NCI-H1930 (cell line): Measurements from ENCODE around the gene TTBK1.

Experiments
- DNase-seq, 2 experiments: peaks; one replicate each; lab custom pipeline; 2025; lab: John Stamatoyannopoulos, UW

Gene TTBK1

DNA sequence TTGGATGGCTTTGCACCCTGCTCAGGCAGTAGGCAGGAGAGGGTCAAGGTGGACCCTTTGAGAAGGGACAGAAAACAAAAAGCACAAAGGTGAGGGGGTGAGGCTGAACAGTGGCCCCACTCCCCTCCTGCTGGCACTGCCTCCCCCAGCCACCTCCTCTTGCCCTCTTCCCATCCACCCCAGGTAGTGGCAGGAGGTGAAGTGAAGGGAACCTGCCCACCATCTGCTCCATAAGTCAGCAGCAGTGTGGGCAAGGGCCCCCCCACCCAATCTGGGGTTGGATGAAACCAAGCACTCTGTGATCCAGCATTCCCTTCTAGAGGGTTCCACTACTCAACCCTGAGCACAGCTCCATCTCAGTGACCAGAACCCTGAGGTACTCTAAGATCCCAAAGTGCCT lies 28.7 kb downstream of the TTBK1 start:
- DNase-seq, result no peak

DNA sequence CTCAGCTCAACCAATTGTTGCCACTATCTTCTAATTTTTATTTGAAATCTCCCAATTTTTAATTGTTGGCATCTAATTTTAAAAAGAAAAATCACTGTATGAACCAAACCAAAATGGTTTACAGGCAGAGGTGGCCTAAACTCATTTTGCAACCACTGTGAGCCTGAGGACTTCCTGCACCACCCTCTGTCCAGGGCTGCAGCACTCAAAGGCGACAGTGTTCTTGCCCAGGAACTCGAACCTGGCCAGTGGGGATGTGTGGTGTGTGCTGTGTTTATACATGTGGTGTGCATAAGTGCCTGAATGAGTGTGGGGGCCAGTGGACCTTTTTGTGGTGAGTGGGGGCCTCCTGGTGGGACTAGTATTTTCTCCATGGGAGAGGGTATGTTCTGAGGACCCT lies 30.4 kb downstream of the TTBK1 start:
- DNase-seq, result no peak

DNA sequence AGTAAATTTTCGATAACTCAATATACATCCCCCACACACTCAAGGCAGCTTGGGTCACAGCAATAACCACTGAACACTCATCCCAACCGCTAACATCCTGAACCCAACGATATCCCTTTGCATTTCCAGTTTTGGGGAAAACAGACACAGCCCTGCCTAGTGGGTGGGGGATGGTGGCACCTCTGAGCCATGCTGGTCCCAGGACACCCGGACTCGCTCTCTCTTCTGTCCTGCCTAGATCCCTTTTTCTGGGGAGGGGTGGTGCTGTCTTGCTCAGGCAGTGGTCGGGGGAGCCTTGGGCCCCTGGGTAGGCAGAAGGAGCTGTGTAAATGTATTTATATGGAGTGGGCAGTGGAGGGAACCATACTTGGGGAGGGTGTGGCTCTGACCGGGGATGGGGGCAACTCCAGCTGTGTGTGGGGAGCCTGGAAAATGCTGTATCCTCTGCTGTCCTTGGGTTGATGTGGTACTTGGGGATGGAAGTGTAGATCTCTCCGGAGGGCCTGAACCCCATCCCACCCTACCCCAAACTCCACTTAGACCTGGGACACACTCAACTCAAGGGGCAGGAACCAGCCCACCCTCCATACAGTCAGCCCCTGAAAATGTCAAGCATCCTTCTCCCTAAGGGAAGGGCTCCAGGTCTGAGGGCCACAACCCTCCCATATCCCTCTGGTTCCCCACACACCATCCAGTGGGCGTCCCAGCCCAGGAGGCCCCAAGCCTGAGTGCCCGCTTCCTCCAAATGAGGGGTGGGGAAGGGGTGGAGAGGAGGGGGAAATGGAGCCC lies 31.0 kb downstream of the TTBK1 start:
- DNase-seq, result no peak

DNA sequence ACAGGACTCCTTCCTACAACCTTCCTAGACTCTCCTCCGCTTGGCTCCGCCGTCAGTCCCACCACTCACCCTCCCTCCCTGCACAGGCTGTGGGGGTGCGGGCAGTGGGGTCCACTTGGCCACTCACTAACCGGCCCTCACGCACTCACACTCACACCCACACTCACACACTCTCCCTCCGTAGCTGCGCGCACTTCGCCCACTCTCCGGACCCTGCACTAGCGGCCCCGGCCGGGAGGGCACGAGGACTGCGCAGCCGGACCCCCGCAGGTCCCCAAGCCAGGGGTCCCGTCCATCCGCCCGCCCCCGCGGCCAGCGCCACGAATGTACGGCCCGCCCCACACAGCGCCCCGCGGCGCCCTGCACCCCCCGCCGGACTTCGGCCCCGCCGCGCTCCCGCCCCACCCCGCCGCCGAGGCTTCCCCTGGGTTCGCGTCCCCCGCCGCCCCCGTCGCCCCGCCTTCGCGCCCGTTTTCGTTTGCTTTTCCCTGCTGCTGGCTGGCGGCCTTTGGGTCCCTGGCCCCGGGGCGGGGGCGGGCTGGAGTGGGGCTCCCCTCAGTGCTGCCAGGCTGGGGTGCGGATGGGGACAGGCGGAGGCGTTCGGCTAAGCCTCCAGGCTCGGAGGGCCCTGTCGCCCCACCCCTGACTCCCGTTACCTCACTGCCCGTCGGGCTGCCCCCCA lies 31.8 kb downstream of the TTBK1 start:
- no peak for DNase-seq

DNA sequence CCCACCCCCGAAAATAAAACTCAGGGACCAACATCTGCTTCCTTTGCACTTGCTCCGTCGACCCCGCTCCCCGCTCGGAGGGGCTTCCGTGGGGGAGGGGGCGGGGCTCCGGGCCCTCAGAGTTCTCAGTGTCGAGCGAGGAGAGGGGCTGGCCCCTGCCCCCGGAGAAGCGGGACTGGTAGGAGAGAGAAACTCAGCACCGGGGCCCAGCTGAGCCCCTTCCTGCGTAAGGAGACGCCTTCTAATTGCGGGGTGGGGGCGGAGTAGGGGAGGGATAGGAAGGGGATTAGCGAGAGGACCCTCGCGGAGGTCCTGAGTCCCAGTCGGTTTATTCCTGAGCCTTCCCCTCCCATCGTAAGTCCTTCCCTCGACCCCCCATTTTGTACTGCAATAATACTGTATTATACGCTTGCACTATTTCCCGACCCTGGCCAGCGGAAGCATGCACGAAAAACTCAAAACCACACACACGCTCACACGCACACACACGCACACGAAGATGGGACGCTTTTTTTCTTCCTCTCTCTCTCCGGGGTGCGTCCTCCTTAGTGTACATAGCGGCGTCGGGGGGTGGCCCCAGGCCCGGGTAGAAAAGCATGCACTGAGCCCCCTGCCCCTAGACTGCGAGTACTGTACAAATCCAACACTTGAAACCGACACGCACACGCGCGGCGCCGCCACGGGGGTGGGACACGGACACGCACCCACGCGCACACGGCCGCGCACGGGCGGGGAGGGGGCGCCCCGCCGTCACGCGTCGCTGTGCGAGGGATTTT lies 32.7 kb downstream of the TTBK1 start:
- no peak for DNase-seq

GRCh38 chr6:43276577-43277305 lies 33.5 kb downstream of the TTBK1 start:
- DNase-seq, result no peak

DNA sequence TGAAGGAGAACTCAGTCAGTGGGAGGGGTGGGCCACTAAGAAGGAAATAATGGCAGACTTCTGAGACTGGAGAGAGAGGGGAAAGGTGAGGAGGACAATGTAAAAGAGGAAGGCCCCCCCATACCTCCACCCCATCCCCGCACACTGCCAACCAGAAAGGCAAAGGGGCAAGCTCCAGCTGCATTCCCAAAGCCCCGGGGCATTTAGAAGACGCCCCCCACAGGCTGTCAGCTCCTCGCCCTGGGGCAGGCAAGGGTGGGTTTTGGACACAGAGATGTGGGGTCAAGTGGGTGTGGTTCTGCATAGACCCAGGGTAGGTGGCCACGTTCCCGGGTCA lies 34.0 kb downstream of the TTBK1 start:
- DNase-seq, result no peak

DNA sequence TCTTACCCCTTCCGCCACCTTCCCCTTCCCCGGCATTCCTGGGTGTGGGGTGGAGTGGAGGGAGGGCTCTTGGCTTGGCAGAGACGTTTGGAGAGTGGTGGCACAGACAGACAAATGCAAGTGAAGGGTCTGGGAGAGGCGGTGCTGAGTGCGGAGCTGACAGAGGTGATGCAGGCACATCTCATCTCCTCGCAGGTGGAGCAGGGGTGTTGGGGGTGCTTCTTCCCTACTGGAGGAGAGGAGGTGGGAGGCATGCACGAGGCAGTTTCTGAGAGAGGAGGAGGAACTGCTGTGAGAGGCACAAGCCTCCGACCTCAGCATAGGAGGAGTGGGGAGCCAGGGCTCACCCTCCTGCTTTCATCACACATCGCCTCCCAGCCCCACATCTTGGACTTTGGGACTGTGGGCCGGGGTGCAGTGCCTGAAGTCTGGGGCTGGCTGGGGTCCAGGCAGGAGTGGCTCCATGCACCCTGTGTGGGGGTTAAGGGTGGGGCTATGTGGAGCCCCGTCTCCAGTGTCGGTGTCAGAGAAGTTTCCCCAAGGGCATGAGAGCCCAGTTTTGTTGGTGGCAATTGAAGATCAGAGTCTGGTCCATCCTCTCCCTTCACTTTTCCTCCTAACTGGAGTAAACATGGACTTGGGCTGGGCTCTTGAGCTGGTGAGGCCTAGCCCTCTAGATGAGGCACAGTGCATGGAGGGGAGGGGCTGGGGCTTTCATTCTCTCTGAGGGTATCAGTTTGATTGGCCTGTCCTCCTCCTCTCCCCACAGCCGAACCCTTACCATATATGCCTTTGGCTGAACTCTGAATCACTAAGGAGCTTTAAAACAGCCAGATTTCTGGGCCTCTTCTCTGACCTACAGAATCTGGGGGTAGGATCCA lies 34.6 kb downstream of the TTBK1 start:
- no peak for DNase-seq

DNA sequence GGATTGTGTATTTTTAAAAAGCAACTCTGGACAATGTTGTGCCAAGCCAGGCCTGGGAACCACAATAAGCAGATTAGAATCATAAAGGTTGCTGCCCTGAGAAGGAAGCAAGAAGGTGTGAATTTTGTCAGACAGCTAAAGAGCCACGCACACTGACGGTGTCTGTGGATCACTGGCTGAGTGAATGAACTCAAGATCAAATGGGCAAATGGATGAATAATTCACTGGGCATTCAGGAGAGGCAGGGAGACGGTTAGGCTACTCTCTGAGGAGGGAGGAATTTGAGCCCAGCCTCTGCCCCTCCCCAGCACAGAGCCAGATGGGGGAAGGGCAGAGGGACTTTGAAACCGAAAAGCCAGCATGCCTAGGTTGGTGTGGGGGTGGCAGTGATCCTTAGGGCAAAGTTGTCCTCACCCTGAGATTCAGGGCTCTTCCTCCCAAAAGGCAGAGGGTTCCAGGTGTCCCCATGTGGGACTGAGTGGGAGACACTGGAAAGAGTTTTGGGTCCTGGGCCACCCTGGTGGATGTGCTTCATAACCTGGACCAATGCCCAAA lies 35.3 kb downstream of the TTBK1 start:
- DNase-seq, result no peak

- no peak for DNase-seq
These were observed 37.0 kb downstream of the TTBK1 start for GRCh38 chr6:43280234-43280633.

GRCh38 chr6:43282060-43282459 lies 38.8 kb downstream of the TTBK1 start:
- DNase-seq, result no peak

DNA sequence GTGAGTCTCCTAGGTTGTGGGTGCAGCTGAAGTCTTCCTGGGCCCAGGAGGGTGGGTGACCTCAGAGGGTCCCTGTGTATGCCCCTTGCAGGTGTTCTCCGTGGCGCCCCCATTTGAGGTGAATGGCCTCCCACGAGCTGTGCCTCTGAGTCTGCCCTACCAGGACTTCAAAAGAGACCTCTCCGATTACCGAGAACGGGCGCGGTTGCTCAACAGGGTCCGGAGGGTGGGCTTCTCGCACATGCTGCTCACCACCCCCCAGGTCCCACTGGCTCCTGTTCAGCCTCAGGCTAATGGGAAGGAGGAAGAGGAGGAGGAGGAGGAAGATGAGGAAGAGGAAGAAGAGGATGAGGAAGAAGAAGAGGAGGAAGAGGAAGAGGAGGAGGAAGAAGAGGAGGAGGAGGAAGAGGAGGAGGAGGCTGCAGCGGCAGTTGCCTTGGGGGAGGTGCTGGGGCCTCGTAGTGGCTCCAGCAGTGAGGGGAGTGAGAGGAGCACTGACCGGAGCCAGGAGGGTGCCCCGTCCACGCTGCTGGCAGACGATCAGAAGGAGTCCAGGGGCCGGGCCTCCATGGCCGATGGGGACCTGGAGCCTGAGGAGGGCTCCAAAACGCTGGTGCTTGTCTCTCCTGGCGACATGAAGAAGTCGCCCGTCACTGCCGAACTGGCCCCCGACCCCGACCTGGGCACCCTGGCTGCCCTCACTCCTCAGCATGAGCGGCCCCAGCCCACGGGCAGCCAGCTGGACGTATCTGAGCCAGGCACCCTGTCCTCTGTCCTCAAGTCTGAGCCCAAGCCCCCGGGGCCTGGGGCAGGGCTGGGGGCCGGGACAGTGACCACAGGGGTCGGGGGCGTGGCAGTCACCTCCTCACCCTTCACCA lies 39.6 kb downstream of the TTBK1 start:
- DNase-seq, result no peak

- no peak for DNase-seq
These were observed 40.2 kb downstream of the TTBK1 start for GRCh38 chr6:43283514-43283901.

- DNase-seq, result no peak
These were observed 40.6 kb downstream of the TTBK1 start for GRCh38 chr6:43283905-43284304.

DNA sequence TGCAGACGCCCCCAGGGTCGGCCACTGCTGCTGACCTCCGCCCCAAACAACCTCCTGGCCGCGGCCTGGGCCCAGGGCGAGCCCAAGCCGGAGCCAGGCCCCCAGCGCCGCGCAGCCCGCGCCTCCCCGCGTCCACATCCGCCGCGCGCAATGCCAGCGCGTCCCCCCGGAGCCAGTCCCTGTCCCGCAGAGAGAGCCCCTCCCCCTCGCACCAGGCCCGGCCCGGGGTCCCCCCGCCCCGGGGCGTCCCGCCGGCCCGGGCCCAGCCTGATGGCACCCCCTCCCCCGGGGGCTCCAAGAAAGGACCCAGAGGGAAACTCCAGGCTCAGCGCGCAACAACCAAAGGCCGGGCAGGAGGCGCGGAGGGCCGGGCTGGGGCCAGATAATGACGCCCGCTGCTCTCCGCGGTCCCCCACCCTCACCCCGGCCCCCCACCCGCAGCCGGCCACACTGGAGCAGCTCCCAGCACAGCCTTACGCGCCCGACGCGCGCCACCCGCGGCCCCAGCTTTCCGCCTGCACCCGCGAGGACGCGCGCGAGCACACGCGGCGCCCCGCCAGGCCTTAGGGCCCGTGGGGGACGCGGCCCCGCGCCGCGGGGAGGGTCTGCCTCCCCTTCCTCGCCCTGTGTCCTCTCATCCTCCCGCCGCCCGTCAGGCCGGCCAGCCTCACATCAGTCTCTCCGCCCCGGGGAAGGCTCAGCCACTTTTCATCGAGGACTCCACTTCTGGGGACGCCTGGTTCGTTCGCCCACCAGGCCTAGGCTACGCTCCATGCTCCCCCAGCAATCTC lies 41.9 kb downstream of the TTBK1 start:
- no peak for DNase-seq

DNA sequence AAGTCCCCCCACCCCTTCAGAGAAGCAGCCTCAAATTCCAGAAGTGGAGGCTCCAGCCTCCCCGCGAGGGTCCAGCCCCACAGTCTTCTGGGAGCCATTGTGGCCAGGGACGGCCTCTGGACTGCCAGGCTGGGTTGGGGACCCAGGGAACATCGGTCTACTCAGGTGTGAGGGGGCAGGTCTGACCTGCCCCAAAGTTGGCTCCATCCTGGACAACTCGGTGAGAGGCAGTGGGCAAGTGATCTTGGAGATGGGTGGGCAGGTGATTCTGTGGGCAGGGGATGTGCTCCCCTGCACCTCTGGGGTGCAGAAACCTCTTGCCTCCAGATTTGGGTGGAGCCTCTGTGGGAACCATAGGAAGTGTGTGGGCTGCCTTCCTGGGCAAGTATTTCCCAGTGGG lies 42.6 kb downstream of the TTBK1 start:
- no peak for DNase-seq

- DNase-seq, result no peak
These were observed 43.2 kb downstream of the TTBK1 start for GRCh38 chr6:43286456-43286979.

- no peak for DNase-seq
These were observed 43.9 kb downstream of the TTBK1 start for GRCh38 chr6:43286980-43287716.
